Sigmoid colon (tissue), 7 donors: ENCODE results near the gene KCNT1. TPM values are rescaled to one million over a fixed set of nuclear protein-coding genes. Genes with fewer than 3 reads are reported as not detected.

ENCODE experiments used
- DNase-seq: peaks from one replicate; pipeline ENCODE4 v3.0.0-alpha.2; 2019
- H3K27ac ChIP-seq, 4 donors: fragments of 200-600 bp; sonication (generic); one replicate each; pipeline ENCODE4 v1.5.1; 2016 to 2019; ENCODE audit warnings: mild to moderate bottlenecking in 1 of 4
- H3K27me3 ChIP-seq, 3 donors: fragments of 200-600 bp; sonication (generic); one replicate each; pipeline ENCODE4 v1.5.1; 2019; ENCODE audit warnings: mild to moderate bottlenecking in 1 of 3
- H3K36me3 ChIP-seq, 4 donors: fragments of 200-600 bp; sonication (generic); one replicate each; pipeline ENCODE4 v1.5.1; 2016 to 2019
- H3K4me1 ChIP-seq, 4 donors: fragments of 200-600 bp; sonication (generic); one replicate each; pipeline ENCODE4 v1.5.1; 2017 to 2019
- H3K4me3 ChIP-seq, 4 donors: fragments of 200-600 bp; sonication (generic); one replicate each; pipeline ENCODE4 v1.5.1; 2017 to 2019; ENCODE audit warnings: mild to moderate bottlenecking in 2 of 4, moderate library complexity in 1 of 4
- H3K9me3 ChIP-seq, 4 donors: fragments of 200-600 bp in 3 of 4; sonication (generic) in 3 of 4; one replicate each; pipeline versions ENCODE4 v1.5.1 to v1.6.1; 2013 to 2019
- EP300 ChIP-seq, 4 donors: sonication (generic); formaldehyde crosslinking; IDR thresholded peaks; one replicate each; pipeline ENCODE4 v1.6.1; 2017; ENCODE audit warnings: antibody characterized with exemption in 4 of 4
- POLR2A ChIP-seq, 2 donors: fragments of 450-650 bp; IDR thresholded peaks; one replicate each; pipeline ENCODE4 v1.6.1; 2016; ENCODE audit warnings: antibody characterized with exemption in 2 of 2, mild to moderate bottlenecking in 2 of 2, moderate library complexity in 2 of 2
- POLR2AphosphoS5 ChIP-seq, 4 donors: sonication (generic); formaldehyde crosslinking; IDR thresholded peaks; one replicate each; pipeline ENCODE4 v1.6.1; 2017; ENCODE audit warnings: antibody characterized with exemption in 4 of 4
- WGBS, 2 donors: extraction: QIAGEN DNeasy Blood & Tissue Kit; methylation state at CpG; one replicate each; pipeline ENCODE4 v1.1.7; 2013; 5-methylcytosine and 5-hydroxymethylcytosine counted together
- intact Hi-C: fragments of 100-400 bp; cut with DNase I; formaldehyde crosslinking; loops from one replicate; pipeline ENCODE4 v1.15.1; 2023
- polyA plus RNA-seq, 3 donors: library from polyadenylated mRNA; stranded (reverse); fragments of 200-250 nt; gene quantifications; one replicate each; pipeline ENCODE4 v1.2.3, GENCODE V29; 2013
- total RNA-seq, 4 donors: library from RNA; depleted of rRNA; stranded (reverse); fragments of >200 nt; gene quantifications; one replicate each; pipeline ENCODE4 v1.1.0, GENCODE V29; 2016
- TF ChIP-seq, protein P1 (sequence below), 4 experiments: fragments of 450-650 bp in 3 of 4; fragments of 200-600 bp in 1 of 4; IDR thresholded peaks; one replicate each; pipeline ENCODE4 v1.5.1; 2016 to 2019; ENCODE audit warnings: antibody characterized with exemption in 4 of 4, mild to moderate bottlenecking in 3 of 4, moderate library complexity in 2 of 4
- donor health status: healthy with polysubstance abuse.
- donor health status: Bipolar disorder and iron deficiency.
- donor health status: healthy.

Gene KCNT1
- total and polyA plus RNA-seq, 7 donors: 0.23 to 0.95 (median 0.32) TPM; not detected in 3

DNA sequence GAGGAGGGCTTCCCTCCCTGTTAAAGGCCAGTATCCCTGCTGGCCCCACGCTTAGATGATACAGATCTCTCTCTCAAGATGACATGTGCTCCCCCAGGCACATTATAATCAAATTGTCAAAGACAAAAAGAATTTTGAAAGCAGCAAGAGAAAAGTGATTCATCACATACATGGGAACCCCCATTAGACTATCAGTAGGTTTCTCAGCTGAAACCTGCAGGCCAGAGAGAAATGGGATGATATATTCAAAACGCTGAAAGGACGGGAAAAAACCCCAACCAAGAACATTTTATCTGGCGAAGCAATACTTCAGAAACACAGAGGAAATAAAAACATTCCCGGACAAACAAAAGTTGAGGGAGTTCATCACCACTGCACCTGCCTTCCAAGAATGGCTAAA is 126.7 kb downstream of the KCNT1 start:
- no peak for DNase-seq
- Histone ChIP-seq H3K4me3 (no peak overlapping the region), H3K36me3 (peaks cover 0 to 15% (median 5%) of the 10 kb centered on the region in 4 donors), H3K27me3 (no peaks in the 10 kb centered on the region), H3K27ac (no peak overlapping the region), H3K4me1 (no peaks in the 10 kb centered on the region), H3K9me3 (no peaks in the 10 kb centered on the region)
- 96 to 97% methylated on average over 5 of the region's 5 CpGs for WGBS, 2 donors
- TF ChIP-seq EP300 (IDR thresholded peaks at IDR 0.05) (no peak), POLR2A (IDR thresholded peaks at IDR 0.05) (no peak), POLR2AphosphoS5 (IDR thresholded peaks at IDR 0.05) (no peak)
- TF ChIP-seq, protein P1, sequence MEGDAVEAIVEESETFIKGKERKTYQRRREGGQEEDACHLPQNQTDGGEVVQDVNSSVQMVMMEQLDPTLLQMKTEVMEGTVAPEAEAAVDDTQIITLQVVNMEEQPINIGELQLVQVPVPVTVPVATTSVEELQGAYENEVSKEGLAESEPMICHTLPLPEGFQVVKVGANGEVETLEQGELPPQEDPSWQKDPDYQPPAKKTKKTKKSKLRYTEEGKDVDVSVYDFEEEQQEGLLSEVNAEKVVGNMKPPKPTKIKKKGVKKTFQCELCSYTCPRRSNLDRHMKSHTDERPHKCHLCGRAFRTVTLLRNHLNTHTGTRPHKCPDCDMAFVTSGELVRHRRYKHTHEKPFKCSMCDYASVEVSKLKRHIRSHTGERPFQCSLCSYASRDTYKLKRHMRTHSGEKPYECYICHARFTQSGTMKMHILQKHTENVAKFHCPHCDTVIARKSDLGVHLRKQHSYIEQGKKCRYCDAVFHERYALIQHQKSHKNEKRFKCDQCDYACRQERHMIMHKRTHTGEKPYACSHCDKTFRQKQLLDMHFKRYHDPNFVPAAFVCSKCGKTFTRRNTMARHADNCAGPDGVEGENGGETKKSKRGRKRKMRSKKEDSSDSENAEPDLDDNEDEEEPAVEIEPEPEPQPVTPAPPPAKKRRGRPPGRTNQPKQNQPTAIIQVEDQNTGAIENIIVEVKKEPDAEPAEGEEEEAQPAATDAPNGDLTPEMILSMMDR (IDR thresholded peaks at IDR 0.05): no peak
- intact Hi-C loops: no loop called here

DNA sequence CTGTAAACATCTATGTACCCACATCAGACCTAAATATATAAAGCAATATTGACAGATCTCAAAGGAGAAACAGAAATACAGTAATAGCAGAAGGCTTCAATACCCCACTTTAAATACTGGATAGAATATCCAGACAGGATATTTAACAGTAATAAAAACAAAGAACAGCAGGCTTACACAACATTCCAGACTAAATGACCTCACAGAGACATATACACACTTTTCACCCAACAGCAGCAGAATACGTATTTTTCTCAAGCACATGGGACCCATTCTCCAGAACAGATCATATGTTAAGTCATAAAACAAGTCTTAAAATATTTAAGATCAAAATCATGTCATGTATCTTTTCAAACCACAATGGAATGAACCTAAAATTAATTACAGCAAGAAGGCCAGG is 128.5 kb downstream of the KCNT1 start:
- Histone ChIP-seq H3K36me3 (peaks cover 0 to 11% (median 0%) of the 10 kb centered on the region in 4 donors), H3K9me3 (no peaks in the 10 kb centered on the region), H3K27ac (no peak overlapping the region), H3K27me3 (no peaks in the 10 kb centered on the region), H3K4me1 (no peaks in the 10 kb centered on the region), H3K4me3 (no peak overlapping the region)
- no peak for DNase-seq
- WGBS, 2 donors: 84 to 92% methylated on average over 1 of the region's 1 CpG
- intact Hi-C loops: no loop called here
- TF ChIP-seq POLR2A (IDR thresholded peaks at IDR 0.05): no peak
- TF ChIP-seq POLR2AphosphoS5 (IDR thresholded peaks at IDR 0.05): no peak
- TF ChIP-seq, protein P1 (IDR thresholded peaks at IDR 0.05): no peak
- no peak for TF ChIP-seq EP300 (IDR thresholded peaks at IDR 0.05)

GRCh38 chr9:135833864-135834263 is 131.9 kb downstream of the KCNT1 start:
- H3K4me1 ChIP-seq: no peaks in the 10 kb centered on the region
- no peaks in the 10 kb centered on the region for H3K27me3 ChIP-seq
- no peak overlapping the region for H3K27ac ChIP-seq
- WGBS, 2 donors: 84 to 89% methylated on average over 3 of the region's 3 CpGs
- no peak overlapping the region for H3K4me3 ChIP-seq
- no peaks in the 10 kb centered on the region for H3K9me3 ChIP-seq
- TF ChIP-seq EP300 (IDR thresholded peaks at IDR 0.05): no peak
- TF ChIP-seq, protein P1 (IDR thresholded peaks at IDR 0.05): no peak
- no peak for TF ChIP-seq POLR2A (IDR thresholded peaks at IDR 0.05)
- no peak for TF ChIP-seq POLR2AphosphoS5 (IDR thresholded peaks at IDR 0.05)
- DNase-seq: no peak
- intact Hi-C loops: no loop called here
- H3K36me3 ChIP-seq: peaks cover 0 to 6% (median 0%) of the 10 kb centered on the region in 4 donors

GRCh38 chr9:135835131-135835530 is 133.1 kb downstream of the KCNT1 start:
- TF ChIP-seq POLR2AphosphoS5 (IDR thresholded peaks at IDR 0.05) (no peak), EP300 (IDR thresholded peaks at IDR 0.05) (no peak), POLR2A (IDR thresholded peaks at IDR 0.05) (no peak)
- TF ChIP-seq, protein P1 (IDR thresholded peaks at IDR 0.05): no peak
- Histone ChIP-seq H3K4me1 (no peaks in the 10 kb centered on the region), H3K4me3 (no peak overlapping the region), H3K9me3 (no peaks in the 10 kb centered on the region), H3K27ac (no peak overlapping the region), H3K36me3 (peaks cover 0 to 6% (median under 1%) of the 10 kb centered on the region in 4 donors), H3K27me3 (no peaks in the 10 kb centered on the region)
- intact Hi-C loops: no loop called here
- no peak for DNase-seq
- WGBS, 2 donors: 93 to 95% methylated on average over 10 of the region's 10 CpGs

- 97 to 98% methylated on average over 11 of the region's 11 CpGs for WGBS, 2 donors
- DNase-seq: no peak
Observed at GRCh38 chr9:135839516-135839915, 137.5 kb downstream of the KCNT1 start.

More at GRCh38 chr9:135839516-135839915, 137.5 kb downstream of the KCNT1 start:
- Histone ChIP-seq H3K27me3 (no peaks in the 10 kb centered on the region), H3K36me3 (peaks cover 0 to 15% (median 3%) of the 10 kb centered on the region in 4 donors), H3K27ac (no peak overlapping the region), H3K4me3 (no peak overlapping the region), H3K9me3 (no peaks in the 10 kb centered on the region), H3K4me1 (no peaks in the 10 kb centered on the region)
- intact Hi-C loops: no loop called here
- TF ChIP-seq EP300 (IDR thresholded peaks at IDR 0.05): no peak
- TF ChIP-seq POLR2AphosphoS5 (IDR thresholded peaks at IDR 0.05): no peak
- TF ChIP-seq POLR2A (IDR thresholded peaks at IDR 0.05): no peak
- TF ChIP-seq, protein P1 (IDR thresholded peaks at IDR 0.05): no peak
